GM18526 (cell line): Measurements from ENCODE around the gene C5.

Experiments
- POLR2A ChIP-seq: IDR thresholded peaks from 3 replicates; pipeline ENCODE4 v1.6.1; 2011; ENCODE audit not compliant: insufficient read length; ENCODE audit errors: extremely low read depth

Gene C5

GRCh38 chr9:121059998-121060636 is 10.0 kb upstream of the C5 start:
- TF ChIP-seq POLR2A = no peak

- no peak for TF ChIP-seq POLR2A
These were observed 9.4 kb upstream of the C5 start for GRCh38 chr9:121059513-121059912.

GRCh38 chr9:121057821-121058220 is 7.7 kb upstream of the C5 start:
- no peak for TF ChIP-seq POLR2A

GRCh38 chr9:121055642-121056143 is 5.6 kb upstream of the C5 start:
- no peak for TF ChIP-seq POLR2A

GRCh38 chr9:121053544-121053943 is 3.5 kb upstream of the C5 start:
- no peak for TF ChIP-seq POLR2A

GRCh38 chr9:121048618-121049017 is 1.5 kb downstream of the C5 start:
- no peak for TF ChIP-seq POLR2A

- TF ChIP-seq POLR2A = no peak
These were observed 1.9 kb downstream of the C5 start for GRCh38 chr9:121048175-121048574.

GRCh38 chr9:121038804-121039203 is 11.3 kb downstream of the C5 start:
- no peak for TF ChIP-seq POLR2A

GRCh38 chr9:121038362-121038761 is 11.7 kb downstream of the C5 start:
- TF ChIP-seq POLR2A = no peak

- TF ChIP-seq POLR2A = no peak
These were observed 15.5 kb downstream of the C5 start for GRCh38 chr9:121034529-121034928.

- no peak for TF ChIP-seq POLR2A
These were observed 20.6 kb downstream of the C5 start for GRCh38 chr9:121029469-121029868.

- no peak for TF ChIP-seq POLR2A
These were observed 23.3 kb downstream of the C5 start for GRCh38 chr9:121026768-121027167.

- no peak for TF ChIP-seq POLR2A
These were observed 23.8 kb downstream of the C5 start for GRCh38 chr9:121026260-121026691.

GRCh38 chr9:121024237-121024636 is 25.8 kb downstream of the C5 start:
- TF ChIP-seq POLR2A = no peak

- no peak for TF ChIP-seq POLR2A
These were observed 27.0 kb downstream of the C5 start for GRCh38 chr9:121023064-121023463.

GRCh38 chr9:121021301-121021700 is 28.8 kb downstream of the C5 start:
- TF ChIP-seq POLR2A = no peak

- no peak for TF ChIP-seq POLR2A
These were observed 30.8 kb downstream of the C5 start for GRCh38 chr9:121019273-121019672.
